Measurements from ENCODE around the gene RSPH10B.
A peak's percentile ranks its signal among the peaks of the same experiment; 100 is the strongest.
"Not testable (repeated sequence)": the region's sequence is repeated elsewhere in the genome, so short reads cannot be mapped to it uniquely, and the experiment has no call there.

The RSPH10B gene

GRCh38 chr7:5926263-5926870 is 44.1 kb downstream of the RSPH10B start:
- not testable (repeated sequence) for DNase-seq (ENCODE audit: low read depth in 2 of 2)

DNA sequence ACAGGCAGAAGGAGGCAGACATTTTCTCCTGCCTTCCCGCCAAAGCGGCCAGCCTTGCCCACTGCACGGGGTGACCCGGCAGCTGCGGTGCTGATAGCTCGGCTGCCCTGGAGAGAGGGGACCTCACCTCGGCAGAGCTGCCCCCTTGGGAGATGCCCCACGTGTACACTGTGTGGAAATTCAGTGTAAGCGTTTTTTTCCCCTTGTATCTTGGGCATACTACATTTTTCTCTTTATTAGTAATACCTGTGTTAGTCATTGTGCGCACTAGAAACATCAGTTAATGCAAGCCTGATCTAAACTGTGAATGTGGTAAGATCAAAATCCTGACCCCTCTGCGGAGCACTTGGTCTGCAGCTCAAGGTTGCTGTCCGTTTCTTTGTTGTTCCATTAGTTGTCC is 45.9 kb downstream of the RSPH10B start:
- not testable (repeated sequence) for DNase-seq (ENCODE audit: low read depth in 2 of 2)

DNA sequence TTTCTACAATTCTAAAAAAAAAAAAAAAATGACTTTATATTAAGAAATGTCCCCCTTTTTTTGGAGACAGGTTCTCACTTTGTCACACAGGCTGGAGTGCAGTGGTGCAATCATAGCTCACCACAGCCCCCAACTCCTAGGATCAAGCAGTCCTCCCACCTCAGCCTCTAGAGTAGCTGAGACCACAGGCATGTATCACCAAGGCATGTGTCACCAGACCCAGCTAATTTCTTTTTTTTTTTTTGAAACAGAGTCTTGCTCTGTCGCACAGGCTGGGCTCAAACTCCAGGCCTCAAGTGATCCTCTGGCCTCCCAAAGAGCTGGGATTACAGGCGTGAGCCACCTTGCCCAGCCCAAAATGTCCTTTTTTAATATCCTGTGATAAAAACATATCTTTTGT is 46.3 kb downstream of the RSPH10B start:
- not testable (repeated sequence) for DNase-seq (ENCODE audit: low read depth in 2 of 2)

- DNase-seq (ENCODE audit: low read depth in 2 of 2) = not testable (repeated sequence)
These were observed 54.0 kb downstream of the RSPH10B start for GRCh38 chr7:5916529-5916928.

DNA sequence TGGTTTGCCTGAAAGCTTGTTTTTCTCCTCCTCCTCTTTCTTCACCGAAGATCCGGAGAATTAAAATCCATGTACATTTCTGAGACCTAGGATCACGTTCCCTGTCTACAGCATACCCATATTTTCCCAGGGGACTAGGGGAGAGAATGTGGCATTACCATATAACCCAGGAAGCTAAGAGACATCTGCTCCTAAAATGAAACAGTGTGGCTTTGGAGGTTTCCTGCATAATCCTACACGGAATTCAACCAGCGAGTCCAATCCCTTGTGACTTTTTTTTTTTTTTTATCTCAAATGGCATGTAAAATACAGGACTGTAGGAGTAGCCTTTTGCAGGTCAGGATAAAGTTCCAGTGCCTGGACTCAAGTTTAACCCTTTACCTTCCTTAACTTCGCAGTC is 61.7 kb downstream of the RSPH10B start:
- DNase-seq (ENCODE audit: low read depth in 2 of 2) = not testable (repeated sequence)

- DNase-seq (ENCODE audit: low read depth in 2 of 2) = not testable (repeated sequence)
These were observed 65.8 kb downstream of the RSPH10B start for GRCh38 chr7:5904726-5905125.

DNA sequence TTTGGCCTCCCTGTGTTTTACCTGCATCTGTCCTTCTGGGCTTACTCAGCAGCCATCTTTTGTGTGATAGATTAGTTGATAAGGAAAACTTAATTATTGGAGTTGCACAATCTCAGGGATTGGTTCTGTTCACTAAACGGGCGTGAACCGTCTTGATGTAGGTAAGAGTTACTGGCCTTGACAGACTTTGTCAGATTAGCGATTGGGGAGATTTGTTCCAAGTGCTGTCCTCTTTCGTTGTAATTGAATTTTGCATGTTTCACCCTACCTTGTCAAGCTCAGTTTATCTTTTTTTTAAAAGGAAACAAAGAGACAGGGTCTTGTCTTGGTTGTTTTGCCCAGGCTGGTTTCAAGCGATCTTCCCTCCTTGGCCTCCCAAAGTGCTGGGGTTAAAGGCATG is 67.5 kb downstream of the RSPH10B start:
- DNase-seq (ENCODE audit: low read depth in 2 of 2) = not testable (repeated sequence)

DNA sequence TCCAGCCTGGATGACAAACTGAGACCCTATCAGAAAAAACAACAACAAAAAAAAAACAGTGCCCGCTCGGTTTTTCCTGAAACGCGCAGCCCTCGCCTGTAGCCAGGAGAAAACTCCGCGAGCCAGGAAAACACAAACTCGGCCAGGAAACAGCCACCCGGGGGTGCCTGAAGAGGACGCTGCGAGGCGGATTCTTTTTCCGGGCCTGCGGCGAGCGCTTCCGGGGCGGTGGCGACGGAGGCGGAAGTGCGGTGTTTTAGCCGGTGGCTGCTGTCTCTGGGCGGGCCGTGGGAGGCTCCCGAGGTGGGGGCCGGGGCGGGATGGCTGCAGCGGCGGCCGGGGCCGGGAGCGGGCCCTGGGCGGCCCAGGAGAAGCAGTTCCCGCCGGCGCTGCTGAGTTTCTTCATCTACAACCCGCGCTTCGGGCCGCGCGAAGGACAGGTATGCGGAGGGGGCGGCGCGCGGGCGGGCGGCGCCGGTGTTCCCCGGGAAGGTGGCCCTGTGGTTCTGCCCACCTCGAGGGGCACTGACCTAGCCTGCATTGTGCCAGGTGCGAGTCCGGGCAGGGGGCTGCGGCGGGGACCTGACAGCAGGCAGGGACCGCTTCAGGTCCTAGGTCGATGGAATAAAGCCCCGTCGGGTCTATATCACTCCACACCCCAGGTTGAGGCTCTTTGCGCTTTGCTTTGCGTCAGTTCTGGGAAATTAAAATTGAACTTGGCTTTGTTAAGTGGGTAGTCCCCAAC is 71.8 kb downstream of the RSPH10B start, which contains the start of gene CCZ1:
Gene CCZ1, plus strand, starts transcription at position 254 of the 745 bp plus-strand sequence. Its CDS starts 67 bp downstream, at position 321.
- peak; percentile 58 to 68 for DNase-seq (ENCODE audit: low read depth in 2 of 2)

DNA sequence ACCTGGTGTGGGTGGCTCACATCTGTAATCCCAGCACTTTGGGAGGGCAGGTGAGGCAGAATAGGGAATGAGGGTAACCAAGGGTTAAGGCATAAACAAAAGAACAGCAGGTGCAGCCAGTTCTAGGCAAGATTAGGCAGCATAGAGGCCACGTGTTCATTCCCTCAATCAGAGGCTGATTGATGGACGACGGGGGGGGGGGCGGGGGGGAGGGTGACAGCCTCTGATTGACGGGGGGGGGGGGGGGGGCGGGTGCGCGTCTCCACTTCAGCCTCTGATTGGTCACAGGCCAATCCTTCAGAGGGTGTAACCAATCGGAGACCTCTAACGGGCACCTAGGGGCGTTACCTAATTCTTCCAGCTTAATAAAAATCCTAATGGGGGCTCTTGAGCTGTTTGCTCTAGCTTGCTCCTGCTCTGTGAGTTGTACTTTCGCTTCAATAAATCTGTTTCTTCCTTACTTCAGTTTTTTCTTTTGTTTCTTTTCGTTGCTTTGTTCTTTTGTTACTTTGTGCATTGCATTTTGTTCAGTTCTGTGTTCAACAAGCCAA is 73.0 kb downstream of the RSPH10B start:
- DNase-seq (ENCODE audit: low read depth in 2 of 2) = not testable (repeated sequence)

GRCh38 chr7:5892498-5892897 is 78.0 kb downstream of the RSPH10B start:
- no peak for DNase-seq (ENCODE audit: low read depth in 2 of 2)

DNA sequence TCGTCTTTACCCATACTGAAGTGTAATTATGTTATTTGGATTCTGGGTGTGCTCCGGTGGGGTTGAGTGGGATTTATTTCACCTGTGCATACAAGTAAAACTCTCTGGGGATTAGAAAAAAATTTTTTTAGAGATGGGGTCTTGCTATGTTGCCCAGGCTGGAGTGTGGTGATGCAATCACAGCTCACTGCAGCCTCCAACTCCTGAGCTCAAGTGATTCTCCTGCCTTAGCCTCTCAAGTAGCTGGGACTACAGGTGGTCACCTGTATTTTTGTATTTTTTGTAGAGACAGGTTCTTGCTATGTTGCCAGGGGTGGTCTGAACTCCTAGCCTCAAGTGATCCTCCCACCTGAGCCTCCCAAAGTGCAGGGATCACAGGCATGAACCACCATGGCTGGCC is 80.2 kb downstream of the RSPH10B start:
- DNase-seq (ENCODE audit: low read depth in 2 of 2) = not testable (repeated sequence)

DNA sequence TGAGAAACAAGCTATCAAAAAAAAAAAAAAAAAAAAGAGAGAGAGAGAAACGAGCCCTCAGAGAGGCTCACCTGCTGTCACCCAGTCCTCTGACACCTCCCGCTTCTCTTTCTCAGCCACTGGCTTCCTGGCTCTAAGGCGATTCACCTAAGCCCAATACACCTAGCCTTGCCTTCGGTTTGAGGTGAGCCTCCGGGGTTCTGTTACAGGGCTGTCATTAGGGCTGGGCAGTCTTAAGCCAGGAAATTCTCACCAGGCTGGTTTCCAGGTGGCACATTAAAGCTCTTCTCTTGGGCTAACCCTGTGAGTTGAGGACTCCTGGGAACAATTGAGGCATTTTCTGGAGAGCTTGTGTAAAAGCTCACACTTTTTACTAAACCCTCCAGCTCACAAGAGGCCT is 82.5 kb downstream of the RSPH10B start:
- not testable (repeated sequence) for DNase-seq (ENCODE audit: low read depth in 2 of 2)

- DNase-seq (ENCODE audit: low read depth in 2 of 2) = not testable (repeated sequence)
These were observed 86.1 kb downstream of the RSPH10B start for GRCh38 chr7:5884431-5884830.

GRCh38 chr7:5880106-5880505 is 90.4 kb downstream of the RSPH10B start:
- DNase-seq (ENCODE audit: low read depth in 2 of 2) = not testable (repeated sequence)

- DNase-seq (ENCODE audit: low read depth in 2 of 2) = not testable (repeated sequence)
These were observed 90.9 kb downstream of the RSPH10B start for GRCh38 chr7:5879591-5879990.
